ENCODE results near the gene KCNQ4. TPM values are rescaled to one million over a fixed set of nuclear protein-coding genes. Genes with fewer than 3 reads are reported as not detected.

Gene KCNQ4
- total RNA-seq, 2 donors from 2014 or later: 1.0 to 1.7 TPM

DNA sequence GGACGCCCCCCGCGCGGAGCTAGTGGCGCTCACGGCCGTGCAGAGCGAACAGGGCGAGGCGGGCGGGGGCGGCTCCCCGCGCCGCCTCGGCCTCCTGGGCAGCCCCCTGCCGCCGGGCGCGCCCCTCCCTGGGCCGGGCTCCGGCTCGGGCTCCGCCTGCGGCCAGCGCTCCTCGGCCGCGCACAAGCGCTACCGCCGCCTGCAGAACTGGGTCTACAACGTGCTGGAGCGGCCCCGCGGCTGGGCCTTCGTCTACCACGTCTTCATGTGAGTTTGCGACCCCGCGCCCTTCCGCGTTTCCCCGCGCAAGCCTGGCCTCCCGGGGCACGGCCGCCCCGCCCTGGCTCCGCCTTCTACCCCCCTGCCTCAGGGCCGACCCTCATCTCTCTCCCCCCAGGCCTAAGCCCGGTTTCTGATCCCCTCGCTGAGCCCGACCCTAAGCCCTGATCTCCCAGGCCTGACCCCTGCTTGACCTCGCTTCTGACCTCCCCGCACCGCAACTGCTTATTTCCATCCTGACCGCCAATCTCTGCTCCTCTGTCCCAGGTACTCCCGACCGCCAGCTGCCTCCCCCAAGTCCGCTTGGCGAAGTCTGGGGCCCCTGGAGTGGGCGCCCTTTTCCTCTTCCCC lies 669 bp downstream of the KCNQ4 start:
- Histone ChIP-seq H3K27ac (peak overlapping the region; percentile 48 to 70), H3K27me3 (no peaks in the 10 kb centered on the region), H3K36me3 (no peaks in the 10 kb centered on the region), H3K4me1 (peaks cover 0 to 27% of the 10 kb centered on the region in 2 donors), H3K9me3 (no peaks in the 10 kb centered on the region), H3K4me3 (peak overlapping the region; percentile 32 to 52)
- TF ChIP-seq, protein P1, sequence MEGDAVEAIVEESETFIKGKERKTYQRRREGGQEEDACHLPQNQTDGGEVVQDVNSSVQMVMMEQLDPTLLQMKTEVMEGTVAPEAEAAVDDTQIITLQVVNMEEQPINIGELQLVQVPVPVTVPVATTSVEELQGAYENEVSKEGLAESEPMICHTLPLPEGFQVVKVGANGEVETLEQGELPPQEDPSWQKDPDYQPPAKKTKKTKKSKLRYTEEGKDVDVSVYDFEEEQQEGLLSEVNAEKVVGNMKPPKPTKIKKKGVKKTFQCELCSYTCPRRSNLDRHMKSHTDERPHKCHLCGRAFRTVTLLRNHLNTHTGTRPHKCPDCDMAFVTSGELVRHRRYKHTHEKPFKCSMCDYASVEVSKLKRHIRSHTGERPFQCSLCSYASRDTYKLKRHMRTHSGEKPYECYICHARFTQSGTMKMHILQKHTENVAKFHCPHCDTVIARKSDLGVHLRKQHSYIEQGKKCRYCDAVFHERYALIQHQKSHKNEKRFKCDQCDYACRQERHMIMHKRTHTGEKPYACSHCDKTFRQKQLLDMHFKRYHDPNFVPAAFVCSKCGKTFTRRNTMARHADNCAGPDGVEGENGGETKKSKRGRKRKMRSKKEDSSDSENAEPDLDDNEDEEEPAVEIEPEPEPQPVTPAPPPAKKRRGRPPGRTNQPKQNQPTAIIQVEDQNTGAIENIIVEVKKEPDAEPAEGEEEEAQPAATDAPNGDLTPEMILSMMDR (IDR thresholded peaks at IDR 0.05): no peak
- no peak for DNase-seq (ENCODE audit: low spot score)

DNA sequence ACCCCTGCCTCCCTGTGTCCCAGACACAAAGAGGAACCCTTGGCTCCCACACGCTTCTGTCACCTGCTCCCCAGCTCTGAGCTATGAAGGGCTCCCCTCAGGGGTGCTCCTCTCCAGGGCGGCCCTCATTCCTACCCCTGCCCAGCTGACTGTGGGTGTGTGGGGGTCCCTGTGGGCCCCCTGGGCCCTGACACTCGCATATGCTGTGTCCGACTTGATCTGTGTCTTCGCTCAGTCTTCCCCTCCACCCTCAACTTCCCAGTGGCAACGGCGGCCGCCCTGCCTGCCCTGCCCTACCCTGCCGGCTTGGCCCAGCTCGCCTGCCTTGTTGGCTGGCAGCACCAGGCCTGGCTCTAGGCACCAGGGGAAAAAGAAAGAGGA lies 1.2 kb downstream of the KCNQ4 start:
- TF ChIP-seq, protein P1 (IDR thresholded peaks at IDR 0.05): no peak
- no peaks in the 10 kb centered on the region for H3K27me3 ChIP-seq
- peak overlapping the region; percentile 36 to 70 for H3K27ac ChIP-seq
- DNase-seq (ENCODE audit: low spot score): no peak
- no peaks in the 10 kb centered on the region for H3K9me3 ChIP-seq
- peak overlapping the region in 1 of 2 donors; percentile 52 for H3K4me3 ChIP-seq
- H3K36me3 ChIP-seq: no peaks in the 10 kb centered on the region
- peaks cover 0 to 27% of the 10 kb centered on the region in 2 donors for H3K4me1 ChIP-seq

DNA sequence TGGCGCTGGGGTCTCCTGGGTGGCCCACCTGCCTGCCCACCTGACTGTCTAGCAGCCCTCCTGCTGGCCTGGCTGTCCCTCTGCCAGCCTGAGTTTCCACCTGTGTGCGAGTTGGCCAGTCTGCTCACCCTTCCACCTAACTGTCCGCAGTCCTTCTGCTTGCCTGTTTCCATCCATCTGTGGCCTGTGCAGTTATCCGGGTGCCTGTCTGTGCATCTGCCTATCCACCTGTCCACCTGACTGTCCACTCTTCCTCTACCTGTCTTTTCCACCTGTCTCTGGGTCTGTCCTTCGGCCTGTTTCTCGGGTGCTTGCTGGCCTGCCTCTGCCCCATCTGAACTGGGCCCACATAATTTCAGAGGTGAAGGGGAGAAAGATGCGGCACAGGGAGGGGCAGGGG lies 1.9 kb downstream of the KCNQ4 start:
- Histone ChIP-seq H3K27ac (no peak overlapping the region), H3K36me3 (no peaks in the 10 kb centered on the region), H3K27me3 (no peaks in the 10 kb centered on the region), H3K4me1 (peaks cover 0 to 27% of the 10 kb centered on the region in 2 donors), H3K4me3 (no peak overlapping the region), H3K9me3 (no peaks in the 10 kb centered on the region)
- DNase-seq (ENCODE audit: low spot score): no peak
- TF ChIP-seq, protein P1 (IDR thresholded peaks at IDR 0.05): no peak

DNA sequence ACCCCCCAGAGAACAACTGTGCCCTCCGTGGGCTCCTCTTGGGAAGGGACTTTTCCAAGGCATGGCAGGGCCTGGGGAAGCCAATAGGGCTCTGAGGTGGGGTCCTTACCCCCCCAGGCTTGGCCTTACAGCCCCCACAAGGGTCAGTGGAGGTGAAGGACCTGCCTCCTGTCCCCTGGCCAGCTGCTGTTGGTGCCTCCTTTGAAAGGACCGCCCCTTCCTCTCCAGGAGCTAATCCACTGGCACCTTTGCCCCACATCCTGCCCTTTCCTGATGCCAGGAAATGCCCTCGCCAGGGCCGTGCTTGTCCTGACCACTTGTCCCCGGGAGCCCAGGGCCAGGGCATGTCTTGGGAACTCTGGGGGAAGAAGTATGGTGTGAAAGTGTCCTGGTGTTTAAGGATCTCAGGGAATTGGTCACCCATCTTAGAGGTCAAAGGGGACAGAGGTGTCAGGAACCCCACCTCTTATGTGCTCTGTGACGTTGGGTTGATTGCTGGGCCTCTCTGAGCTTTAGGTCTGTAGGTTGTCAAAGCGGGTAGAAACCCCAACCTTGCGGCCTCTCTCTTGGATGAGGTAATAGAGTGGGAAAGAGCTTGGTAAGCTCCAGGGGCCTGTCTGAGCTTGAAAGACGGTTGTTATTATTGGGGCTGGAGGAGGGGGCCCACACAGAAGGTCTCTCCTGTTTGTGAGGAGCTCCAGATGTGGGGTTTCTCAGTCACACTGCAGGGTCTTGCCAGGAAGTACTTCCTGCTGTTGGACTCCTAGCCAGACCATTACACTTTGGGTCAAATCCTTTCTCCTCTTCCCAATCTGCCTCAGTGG lies 2.8 kb downstream of the KCNQ4 start:
- TF ChIP-seq, protein P1 (IDR thresholded peaks at IDR 0.05): no peak
- Histone ChIP-seq H3K27ac (no peak overlapping the region), H3K4me3 (no peak overlapping the region), H3K9me3 (no peaks in the 10 kb centered on the region), H3K4me1 (peaks cover 0 to 27% of the 10 kb centered on the region in 2 donors), H3K27me3 (no peaks in the 10 kb centered on the region), H3K36me3 (no peaks in the 10 kb centered on the region)
- DNase-seq (ENCODE audit: low spot score): no peak

DNA sequence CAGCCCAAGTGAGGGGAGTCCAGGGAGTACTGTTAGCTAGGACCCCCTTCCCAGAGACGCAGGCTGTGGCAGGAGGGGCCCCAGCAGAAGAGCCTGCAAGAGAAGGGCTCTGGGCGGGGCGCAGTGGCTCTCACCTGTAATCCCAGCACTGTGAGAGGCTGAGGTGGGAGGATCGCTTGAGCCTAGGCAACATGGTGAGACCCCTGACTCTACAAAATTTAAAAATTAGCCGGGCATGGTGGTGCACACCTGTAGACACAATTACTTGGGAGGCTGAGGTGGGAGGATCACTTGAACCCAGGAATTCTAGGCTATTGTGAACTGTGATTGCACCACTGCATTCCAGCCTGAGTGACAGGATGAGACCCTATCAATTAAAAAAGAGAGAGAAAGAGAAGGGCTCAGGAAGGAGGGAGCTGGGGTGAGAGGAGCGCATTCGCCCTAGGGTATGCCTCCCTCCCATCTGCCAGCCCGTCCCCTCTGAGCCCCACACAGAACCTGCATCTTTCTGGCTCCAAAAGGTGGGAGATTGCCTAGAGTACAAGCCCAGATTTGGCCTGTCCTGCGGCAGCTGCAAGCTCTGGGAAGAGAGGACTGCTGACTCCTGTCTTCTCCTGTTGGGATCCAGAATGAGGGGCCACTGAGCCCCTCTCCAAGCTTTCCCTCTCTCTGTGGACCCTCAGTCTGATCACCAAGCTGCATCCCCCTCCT lies 3.6 kb downstream of the KCNQ4 start:
- TF ChIP-seq, protein P1 (IDR thresholded peaks at IDR 0.05): no peak
- Histone ChIP-seq H3K27me3 (no peaks in the 10 kb centered on the region), H3K4me3 (no peak overlapping the region), H3K27ac (no peak overlapping the region), H3K4me1 (peaks cover 0 to 25% of the 10 kb centered on the region in 2 donors), H3K9me3 (no peaks in the 10 kb centered on the region), H3K36me3 (no peaks in the 10 kb centered on the region)
- no peak for DNase-seq (ENCODE audit: low spot score)
